Embryonic facial prominence (tissue), 1 donor: ENCODE data around the gene RAB38.

Source experiments
- DNase-seq: peaks from one replicate; pipeline ENCODE4 v3.0.0-alpha.2; 2016; ENCODE audit errors: extremely low spot score

The RAB38 gene

DNA sequence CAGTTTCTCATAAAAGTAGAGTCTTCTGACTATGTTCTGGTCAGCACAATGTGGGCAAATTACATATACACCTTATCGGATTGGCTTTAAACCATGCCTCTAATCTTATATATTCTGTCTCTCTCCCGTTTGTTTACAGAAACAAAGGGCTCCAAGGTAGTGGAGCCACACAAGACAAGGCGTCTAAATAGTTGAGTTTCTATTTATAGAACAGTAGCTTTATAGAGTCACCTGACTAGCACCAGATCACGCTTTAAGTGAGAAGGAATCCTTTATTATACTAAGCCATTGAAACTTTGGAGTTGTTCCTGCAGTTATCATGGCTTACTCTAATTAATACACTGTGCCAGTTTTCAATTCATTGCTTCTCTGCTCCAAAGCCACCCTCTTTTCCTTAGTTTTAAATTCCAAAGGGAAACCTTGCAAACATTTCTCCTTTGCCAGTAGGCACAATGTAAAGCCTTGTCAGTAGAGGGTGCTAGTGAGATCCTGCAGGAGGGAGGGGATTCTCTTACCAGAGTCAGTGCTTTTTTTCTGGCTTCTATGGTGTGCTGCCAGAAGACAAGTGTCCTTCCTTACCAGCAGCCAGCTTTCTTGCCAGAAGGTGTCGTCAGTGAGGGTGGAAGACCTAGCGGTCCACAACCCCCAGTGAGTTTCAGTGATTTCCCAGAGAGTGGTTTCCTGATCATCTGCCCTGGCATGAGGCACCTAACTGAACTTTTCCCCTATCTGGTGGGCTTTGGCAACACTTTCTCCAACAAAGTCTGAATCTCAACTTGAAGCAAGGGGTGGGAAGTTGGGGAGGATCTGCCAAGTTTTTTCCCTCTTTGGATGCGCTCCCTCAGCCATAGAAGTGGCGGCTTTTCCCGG is 71.7 kb downstream of the RAB38 start:
- DNase-seq = no peak

DNA sequence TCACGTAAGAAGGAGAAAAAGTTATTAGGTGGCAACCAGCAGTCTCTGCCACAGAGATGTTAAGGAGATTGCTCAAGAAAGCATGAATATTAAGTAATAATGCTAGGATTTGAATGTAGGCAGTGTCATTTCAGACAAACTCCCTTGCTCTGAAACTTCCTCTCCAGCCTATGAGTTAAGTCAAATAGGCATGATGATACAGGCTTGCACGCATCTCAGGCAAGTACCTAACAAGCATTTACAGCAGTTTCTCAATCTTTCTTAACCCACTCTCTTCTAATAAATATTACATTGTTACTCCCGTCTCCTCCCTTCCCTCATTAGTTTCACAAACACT is 72.7 kb downstream of the RAB38 start:
- DNase-seq = no peak

DNA sequence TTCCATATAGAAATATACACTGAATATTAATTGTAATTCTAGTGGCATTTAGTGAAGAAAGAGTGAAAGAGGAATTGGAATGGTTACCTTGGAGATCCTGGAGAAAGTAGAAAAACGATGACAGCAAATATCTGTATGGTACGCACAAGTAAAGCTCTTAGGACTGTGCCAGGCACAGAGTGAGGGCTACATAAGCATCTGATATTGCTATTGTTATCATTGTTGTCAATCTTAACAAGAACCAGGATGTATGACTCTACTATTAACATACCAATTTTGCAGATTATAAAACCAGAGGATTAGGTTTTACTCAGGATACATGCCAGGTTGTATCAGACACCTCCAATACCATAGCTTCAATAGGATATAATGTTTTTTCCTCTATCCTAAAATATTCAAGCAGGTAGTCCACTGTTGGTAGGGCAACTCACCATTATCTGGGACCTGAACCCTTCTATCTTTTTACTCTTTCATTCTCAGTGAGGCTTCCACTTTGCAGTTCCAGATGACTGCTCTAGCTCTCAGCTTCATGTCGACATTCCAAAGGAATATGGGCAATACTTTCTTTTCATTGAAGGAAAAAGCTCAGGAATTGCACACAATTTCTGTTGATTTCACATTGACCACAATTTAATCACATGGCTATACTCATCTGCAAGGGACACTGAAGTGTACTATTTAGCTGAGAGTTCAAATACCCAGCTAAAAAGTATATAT is 73.2 kb downstream of the RAB38 start:
- DNase-seq = no peak

DNA sequence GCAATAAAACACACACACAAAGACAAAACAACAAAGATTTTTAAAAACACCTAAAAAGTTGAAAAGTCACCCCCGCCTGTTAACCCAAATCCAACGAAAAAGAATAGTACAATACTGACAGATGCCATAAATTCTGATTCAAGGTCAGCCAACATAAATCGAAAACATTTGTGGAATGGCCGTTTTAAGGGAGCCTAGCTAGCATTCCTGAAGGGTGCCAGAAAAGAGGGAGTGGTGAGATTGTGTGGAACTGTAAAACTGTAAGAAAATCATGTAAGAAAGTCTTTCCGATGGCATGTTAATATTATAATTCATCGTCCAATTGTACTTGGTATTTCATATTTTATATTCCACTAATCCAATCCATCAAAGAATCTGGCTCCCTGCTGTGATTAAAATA is 75.1 kb downstream of the RAB38 start:
- DNase-seq = no peak

DNA sequence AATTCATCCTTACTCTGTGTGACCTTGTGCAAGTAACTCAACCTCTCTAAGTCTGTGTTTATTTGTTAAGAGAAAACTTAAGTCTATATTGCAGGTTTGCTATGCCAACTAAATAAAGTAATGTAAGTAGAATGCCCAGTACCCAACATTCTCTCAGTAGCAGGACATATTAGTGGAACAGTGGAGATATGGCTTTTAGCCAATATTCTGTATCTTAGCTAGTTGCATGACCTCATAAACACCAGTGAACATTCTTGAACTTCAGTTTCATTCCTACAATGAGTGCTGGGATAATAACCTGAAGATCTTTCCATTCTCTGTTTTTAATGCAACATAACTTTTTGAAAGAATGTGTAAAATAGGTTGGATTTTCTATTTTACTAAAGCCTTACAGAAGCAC is 77.0 kb downstream of the RAB38 start:
- no peak for DNase-seq

DNA sequence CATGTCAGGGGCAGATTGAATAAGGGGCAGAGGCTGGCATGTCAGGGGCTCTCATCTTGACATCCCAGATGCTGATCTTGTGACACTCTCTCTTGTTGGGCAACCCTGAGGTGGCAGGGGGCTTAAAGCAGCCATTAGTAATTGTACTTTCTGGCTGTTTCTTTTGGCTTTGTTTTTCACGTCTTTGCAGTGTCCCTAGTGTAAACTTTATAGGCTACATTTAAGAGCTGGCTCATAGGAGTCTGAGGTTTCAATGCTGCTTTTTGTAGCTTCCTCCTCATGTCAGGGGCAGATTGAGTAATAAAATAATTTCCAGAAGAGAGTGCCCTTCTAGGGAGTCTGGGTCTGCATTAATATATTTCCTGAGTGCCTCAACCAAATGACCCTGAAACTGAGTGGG is 86.1 kb downstream of the RAB38 start:
- no peak for DNase-seq

DNA sequence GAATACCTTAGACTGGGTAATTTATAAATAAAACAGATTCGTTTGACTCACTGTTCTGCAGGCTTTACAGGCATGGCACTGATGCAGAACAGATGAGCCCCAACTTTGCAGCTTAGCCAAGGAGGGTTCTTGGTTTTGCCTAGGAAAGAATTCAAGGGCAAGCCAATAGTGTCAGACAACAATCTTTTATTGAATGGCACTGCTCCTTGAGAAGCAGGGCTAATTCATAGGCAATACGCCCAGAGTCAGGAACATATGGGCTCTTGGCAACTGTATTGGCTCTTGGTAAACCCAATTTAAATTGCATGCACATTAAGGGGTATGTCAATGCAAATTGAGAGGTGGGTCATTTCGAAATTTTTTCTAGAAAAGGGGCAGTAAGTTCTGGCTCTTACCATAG is 87.9 kb downstream of the RAB38 start:
- no peak for DNase-seq

DNA sequence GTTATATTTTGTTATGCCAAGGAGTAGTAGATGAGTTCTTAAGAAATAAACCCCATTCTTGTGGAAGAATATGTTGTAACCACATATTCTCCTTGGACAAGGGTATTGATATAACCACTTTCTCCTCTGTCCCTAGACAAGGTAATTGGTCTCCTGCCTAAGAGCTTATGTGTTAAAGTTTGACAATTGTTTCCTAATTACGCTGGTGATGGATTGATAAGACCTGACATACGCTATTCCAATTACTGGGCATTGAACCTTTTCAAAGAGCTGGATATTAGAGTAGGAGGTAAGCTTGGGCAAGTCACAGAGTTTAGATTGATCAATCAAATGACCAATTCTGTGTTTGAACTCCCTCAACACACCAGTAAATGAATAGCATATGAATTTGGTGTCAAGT is 88.9 kb downstream of the RAB38 start:
- no peak for DNase-seq

DNA sequence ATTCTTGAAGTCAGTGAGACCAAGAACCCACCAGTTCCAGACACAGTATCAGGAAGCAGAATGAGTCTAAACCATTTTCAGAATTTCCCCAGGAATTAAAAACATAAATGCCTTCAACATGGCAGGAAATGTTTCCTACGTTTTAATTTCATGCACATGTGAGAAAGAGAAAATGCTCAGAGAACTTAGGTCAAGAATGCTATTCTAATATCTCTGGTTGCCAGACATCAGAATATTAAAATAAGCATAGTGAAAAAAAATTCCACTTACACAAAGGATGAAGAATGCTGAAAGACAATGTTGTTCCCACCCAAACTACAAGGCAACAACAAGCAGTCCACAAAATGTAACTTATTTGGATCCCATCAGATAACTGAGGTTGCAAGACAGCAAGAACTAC is 104.8 kb downstream of the RAB38 start:
- DNase-seq = no peak

DNA sequence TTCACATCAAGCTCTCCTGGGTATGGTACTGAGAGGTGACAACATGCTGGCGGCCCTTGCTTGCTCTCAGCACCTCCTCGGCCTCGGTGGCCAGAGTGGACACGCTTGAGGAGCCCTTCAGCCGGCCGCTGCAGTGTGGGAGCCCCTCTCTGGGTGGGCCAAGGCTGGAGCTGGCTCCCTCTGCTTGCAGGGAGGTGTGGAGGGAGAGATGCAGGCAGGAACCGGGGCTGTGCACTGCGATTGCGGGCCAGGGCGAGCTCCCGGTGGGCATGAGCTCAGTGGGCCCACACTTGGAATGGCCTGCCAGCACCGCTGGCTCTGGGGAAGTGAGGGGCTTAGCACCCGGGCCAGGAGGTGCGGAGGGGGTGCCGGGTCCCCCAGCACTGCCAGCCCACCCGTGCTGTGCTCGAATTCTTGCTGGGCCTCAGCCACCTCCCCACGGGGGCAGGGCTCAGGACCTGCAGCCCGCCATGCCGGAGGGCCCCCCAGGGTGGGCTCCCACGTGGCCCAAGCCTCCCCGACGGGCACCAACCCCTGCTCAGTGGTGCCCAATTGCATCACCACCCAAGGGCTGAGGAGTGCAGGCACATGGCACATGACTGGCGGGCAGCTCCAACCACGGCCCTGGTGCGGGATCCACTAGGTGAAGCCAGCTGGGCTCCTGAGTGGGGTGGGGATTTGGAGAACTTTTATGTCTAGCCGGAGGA is 106.2 kb downstream of the RAB38 start:
- no peak for DNase-seq

DNA sequence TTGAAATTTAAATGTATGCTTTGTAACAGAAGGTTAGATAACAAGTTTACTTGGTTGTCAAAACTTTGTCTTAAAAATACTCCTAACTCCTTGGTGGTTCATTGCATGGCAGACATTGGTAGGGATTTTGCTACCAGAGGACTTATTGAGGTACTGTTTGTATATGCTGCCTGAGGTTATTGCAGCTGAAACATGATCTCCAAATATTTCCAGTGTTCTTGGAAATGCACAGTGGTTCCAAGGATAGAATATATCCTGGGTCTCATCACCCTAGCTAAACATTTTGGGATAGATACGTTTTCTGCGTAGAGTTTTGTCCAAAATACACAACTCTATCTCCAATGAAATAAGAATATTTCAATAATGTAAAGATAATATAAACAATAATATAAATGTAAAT is 109.2 kb downstream of the RAB38 start:
- DNase-seq = no peak

DNA sequence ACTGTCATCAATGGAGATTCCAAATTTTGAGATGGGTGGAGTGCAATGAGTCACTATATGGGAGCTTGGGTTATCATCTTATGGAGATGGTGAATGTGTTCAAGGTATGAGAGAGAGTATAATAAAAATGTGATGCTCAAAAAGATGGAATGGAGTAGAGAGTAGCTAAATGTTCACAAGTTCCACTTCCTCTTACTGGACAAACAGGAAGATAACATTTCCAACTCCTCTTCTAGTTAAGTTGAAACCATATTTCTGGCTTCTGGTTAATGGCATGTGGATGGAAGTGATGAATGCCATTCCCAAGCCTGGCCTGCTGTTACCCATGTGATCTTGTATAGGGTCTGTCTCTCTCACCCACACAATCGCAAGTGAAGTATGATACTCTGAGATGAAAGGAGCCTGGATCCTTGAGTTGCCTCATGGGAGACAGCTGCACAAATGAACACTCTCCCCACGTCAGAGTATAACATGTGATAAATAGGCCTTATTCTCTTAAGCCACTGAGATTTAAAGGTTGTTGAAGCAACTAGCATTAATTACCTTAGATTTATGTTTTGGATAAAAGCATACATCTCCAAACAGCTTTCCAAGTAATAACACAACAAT is 111.0 kb downstream of the RAB38 start:
- no peak for DNase-seq
